ENCODE results near the gene TENM4.

GRCh38 chr11:79050786-79051185 is 390.0 kb downstream of the TENM4 start:
- TF ChIP-seq EZH2 (IDR thresholded peaks at IDR 0.05; ENCODE audit: low read depth, low read length, severe bottlenecking) (no peak), POLR2AphosphoS5 (IDR thresholded peaks at IDR 0.05; ENCODE audit: low read depth, low read length) (no peak)
